CD4-positive, alpha-beta T cell treated with Interleukin-15 for 4 hours (primary cell): ENCODE data around the gene DCDC1.
A peak's percentile ranks its signal among the peaks of the same experiment; 100 is the strongest.
"Not testable (repeated sequence)": the region's sequence is repeated elsewhere in the genome, so short reads cannot be mapped to it uniquely, and the experiment has no call there.

Experiments used
- DNase-seq: peaks from one replicate; pipeline ENCODE4 v3.0.0-alpha.2; 2020; ENCODE audit warnings: low spot score

DCDC1 gene

GRCh38 chr11:31326470-31327148 lies 42.9 kb downstream of the DCDC1 start:
- no peak for DNase-seq

- DNase-seq: no peak
Measured at GRCh38 chr11:31325160-31325559, 44.4 kb downstream of the DCDC1 start.

GRCh38 chr11:31323145-31323544 lies 46.4 kb downstream of the DCDC1 start:
- no peak for DNase-seq

GRCh38 chr11:31321494-31321893 lies 48.0 kb downstream of the DCDC1 start:
- not testable (repeated sequence) for DNase-seq

GRCh38 chr11:31303644-31304180 lies 65.8 kb downstream of the DCDC1 start:
- DNase-seq: no peak

GRCh38 chr11:31301549-31302510 lies 67.7 kb downstream of the DCDC1 start:
- no peak for DNase-seq

- DNase-seq: no peak
Measured at GRCh38 chr11:31295308-31295707, 74.2 kb downstream of the DCDC1 start.

- not testable (repeated sequence) for DNase-seq
Measured at GRCh38 chr11:31273527-31273926, 96.0 kb downstream of the DCDC1 start.

- no peak for DNase-seq
Measured at GRCh38 chr11:31267720-31268119, 101.8 kb downstream of the DCDC1 start.

- DNase-seq: no peak
Measured at GRCh38 chr11:31264834-31265233, 104.7 kb downstream of the DCDC1 start.

- DNase-seq: no peak
Measured at GRCh38 chr11:31262761-31263160, 106.8 kb downstream of the DCDC1 start.

- no peak for DNase-seq
Measured at GRCh38 chr11:31259797-31260196, 109.7 kb downstream of the DCDC1 start.

GRCh38 chr11:31254415-31254814 lies 115.1 kb downstream of the DCDC1 start:
- no peak for DNase-seq

- no peak for DNase-seq
Measured at GRCh38 chr11:31248768-31249167, 120.8 kb downstream of the DCDC1 start.

GRCh38 chr11:31247321-31247720 lies 122.2 kb downstream of the DCDC1 start:
- DNase-seq: no peak

GRCh38 chr11:31246451-31247165 lies 122.9 kb downstream of the DCDC1 start:
- DNase-seq: no peak

GRCh38 chr11:31243706-31244105 lies 125.8 kb downstream of the DCDC1 start:
- no peak for DNase-seq

- peak; percentile 24 for DNase-seq
Measured at GRCh38 chr11:31240340-31240904, 129.1 kb downstream of the DCDC1 start.

GRCh38 chr11:31237819-31238760 lies 131.4 kb downstream of the DCDC1 start:
- DNase-seq: no peak

- DNase-seq: no peak
Measured at GRCh38 chr11:31236143-31236542, 133.4 kb downstream of the DCDC1 start.

GRCh38 chr11:31233425-31233824 lies 136.1 kb downstream of the DCDC1 start:
- DNase-seq: no peak
